Thyroid gland (tissue), 4 donors: ENCODE results near the gene MATN4. TPM values are rescaled to one million over a fixed set of nuclear protein-coding genes. Genes with fewer than 3 reads are reported as not detected.

Source experiments
- DNase-seq, 2 donors: peaks; one replicate each; pipeline ENCODE4 v3.0.0-alpha.2; 2019
- H3K27ac ChIP-seq, 3 donors: fragments of 200-600 bp; sonication (generic); 1 replicate in 2 of 3; 2 replicates in 1 of 3; pipeline ENCODE4 v1.5.1; 2016 to 2019; ENCODE audit warnings: mild to moderate bottlenecking in 1 of 3, moderate library complexity in 1 of 3
- H3K27me3 ChIP-seq: fragments of 200-600 bp; sonication (generic); one replicate; pipeline ENCODE4 v1.5.1; 2019
- H3K36me3 ChIP-seq, 2 donors: fragments of 200-600 bp; sonication (generic); one replicate each; pipeline ENCODE4 v1.5.1; 2016 to 2019
- H3K4me1 ChIP-seq, 2 donors: fragments of 200-600 bp; sonication (generic); one replicate each; pipeline ENCODE4 v1.5.1; 2017 to 2019
- H3K4me3 ChIP-seq, 3 donors: fragments of 200-600 bp; sonication (generic); replicated peaks in 1 of 3; 1 replicate in 2 of 3; 2 replicates in 1 of 3; pipeline ENCODE4 v1.5.1; 2016; ENCODE audit warnings: mild to moderate bottlenecking in 1 of 3
- H3K9me3 ChIP-seq: fragments of 200-600 bp; sonication (generic); one replicate; pipeline ENCODE4 v1.5.1; 2017
- CTCF ChIP-seq, 6 experiments: fragments of 200-600 bp in 3 of 6; fragments of 450-650 bp in 3 of 6; sonication (generic) in 3 of 6; IDR thresholded peaks; one replicate each; pipeline ENCODE4 v1.5.1; 2016 to 2019; ENCODE audit warnings: antibody characterized with exemption in 6 of 6, mild to moderate bottlenecking in 2 of 6, inconsistent platforms in 1 of 6, moderate library complexity in 1 of 6
- POLR2A ChIP-seq, 2 donors: fragments of 450-650 bp; IDR thresholded peaks; one replicate each; pipeline ENCODE4 v1.6.1; 2017; ENCODE audit warnings: antibody characterized with exemption in 2 of 2, mild to moderate bottlenecking in 2 of 2, moderate library complexity in 1 of 2
- WGBS, 2 donors: methylation state at CpG; one replicate each; pipeline ENCODE4 v1.1.5; 2017; 5-methylcytosine and 5-hydroxymethylcytosine counted together
- intact Hi-C: fragments of 100-400 bp; cut with DNase I; formaldehyde crosslinking; loops from one replicate; pipeline ENCODE4 v1.15.1; 2023
- total RNA-seq, 4 donors: library from RNA; depleted of rRNA; stranded (reverse); fragments of >200 nt; gene quantifications; one replicate each; pipeline ENCODE4 v1.2.3, GENCODE V29; 2016

MATN4 gene
- total RNA-seq, 4 donors from 2014 or later = 1.2 TPM; not detected in 3

- intact Hi-C loops = no loop called here
- Histone ChIP-seq H3K9me3 (no peaks in the 10 kb centered on the region), H3K36me3 (peaks cover 8% of the 10 kb centered on the region in 2 donors), H3K27ac (peak overlapping the region; percentile 79 to 97 (median 93)), H3K27me3 (no peaks in the 10 kb centered on the region), H3K4me1 (peaks cover 57 to 66% of the 10 kb centered on the region in 2 donors), H3K4me3 (no peak overlapping the region)
- TF ChIP-seq POLR2A (IDR thresholded peaks at IDR 0.05) (peak in 1 of 2 donors; percentile 50), CTCF (IDR thresholded peaks at IDR 0.05) (no peak)
- 41 to 60% methylated on average over 12 to 15 of the region's 15 CpGs for WGBS, 2 donors
- peak; percentile 87 to 90 for DNase-seq
Observed at GRCh38 chr20:45337367-45338120, 29.4 kb upstream of the MATN4 start.

- TF ChIP-seq POLR2A (IDR thresholded peaks at IDR 0.05) (peak in 1 of 2 donors; percentile 38), CTCF (IDR thresholded peaks at IDR 0.05) (no peak)
- Histone ChIP-seq H3K27ac (peak overlapping the region; percentile 79 to 97 (median 93)), H3K27me3 (no peaks in the 10 kb centered on the region), H3K4me3 (no peak overlapping the region), H3K4me1 (peaks cover 53 to 59% of the 10 kb centered on the region in 2 donors), H3K9me3 (no peaks in the 10 kb centered on the region), H3K36me3 (peaks cover 10 to 12% of the 10 kb centered on the region in 2 donors)
- intact Hi-C loops = no loop called here
- DNase-seq = peak; percentile 71 to 72
- WGBS, 2 donors = 71 to 82% methylated on average over 11 of the region's 11 CpGs
Observed at GRCh38 chr20:45336530-45337366, 28.6 kb upstream of the MATN4 start.

- H3K36me3 ChIP-seq = peaks cover 54 to 55% of the 10 kb centered on the region in 2 donors
- DNase-seq = no peak
- H3K9me3 ChIP-seq = no peaks in the 10 kb centered on the region
- intact Hi-C loops = no loop called here
- TF ChIP-seq POLR2A (IDR thresholded peaks at IDR 0.05) = no peak
- no peak for TF ChIP-seq CTCF (IDR thresholded peaks at IDR 0.05)
- H3K27ac ChIP-seq = peak overlapping the region in 1 of 3 donors; percentile 12
- no peak overlapping the region for H3K4me3 ChIP-seq
- WGBS, 2 donors = 88 to 100% methylated on average over 3 of the region's 3 CpGs
- no peaks in the 10 kb centered on the region for H3K27me3 ChIP-seq
- peaks cover 0 to 4% of the 10 kb centered on the region in 2 donors for H3K4me1 ChIP-seq
Observed at GRCh38 chr20:45330476-45330875, 22.4 kb upstream of the MATN4 start.

- no peak overlapping the region for H3K27ac ChIP-seq
- no peak overlapping the region for H3K4me3 ChIP-seq
- H3K36me3 ChIP-seq = peaks cover 52 to 57% of the 10 kb centered on the region in 2 donors
- intact Hi-C loops = no loop called here
- H3K4me1 ChIP-seq = peaks cover 0 to 4% of the 10 kb centered on the region in 2 donors
- no peaks in the 10 kb centered on the region for H3K27me3 ChIP-seq
- no peak for TF ChIP-seq POLR2A (IDR thresholded peaks at IDR 0.05)
- TF ChIP-seq CTCF (IDR thresholded peaks at IDR 0.05) = no peak
- WGBS, 2 donors = 81 to 83% methylated on average over 7 of the region's 7 CpGs
- no peaks in the 10 kb centered on the region for H3K9me3 ChIP-seq
- peak in 1 of 2 donors; percentile 46 for DNase-seq
Observed at GRCh38 chr20:45329497-45330319, 21.6 kb upstream of the MATN4 start.
